ENCODE results near the gene ETHE1. TPM values are rescaled to one million over a fixed set of nuclear protein-coding genes. Genes with fewer than 3 reads are reported as not detected.

Gene ETHE1
- total RNA-seq, 1 donor from 2014 or later, result 64.6 TPM

GRCh38 chr19:43545981-43546380, 19.0 kb upstream of the ETHE1 start:
- DNase-seq (ENCODE audit: low spot score), result no peak
- Mint-ChIP-seq H3K9me3 (no peaks in the 10 kb centered on the region), H3K4me3 (ENCODE audit: low read depth) (no peak overlapping the region), H3K27ac (no peak overlapping the region), H3K4me1 (ENCODE audit: low read depth) (no peaks in the 10 kb centered on the region), H3K27me3 (ENCODE audit: low read depth) (no peaks in the 10 kb centered on the region), H3K36me3 (ENCODE audit: low read depth) (peaks cover 41% of the 10 kb centered on the region)
- intact Hi-C loops (cut with micrococcal nuclease), result no loop called here

- H3K4me1 Mint-ChIP-seq (ENCODE audit: low read depth), result no peaks in the 10 kb centered on the region
- no peak overlapping the region for H3K4me3 Mint-ChIP-seq (ENCODE audit: low read depth)
- H3K27me3 Mint-ChIP-seq (ENCODE audit: low read depth), result no peaks in the 10 kb centered on the region
- H3K27ac Mint-ChIP-seq, result no peak overlapping the region
- H3K36me3 Mint-ChIP-seq (ENCODE audit: low read depth), result peaks cover 42% of the 10 kb centered on the region
- no peaks in the 10 kb centered on the region for H3K9me3 Mint-ChIP-seq
- no peak for DNase-seq (ENCODE audit: low spot score)
- intact Hi-C loops (cut with micrococcal nuclease), result no loop called here
These were observed 18.3 kb upstream of the ETHE1 start for GRCh38 chr19:43545276-43545675.

- peaks cover 46% of the 10 kb centered on the region for H3K36me3 Mint-ChIP-seq (ENCODE audit: low read depth)
- intact Hi-C loops (cut with micrococcal nuclease), result no loop called here
- H3K4me3 Mint-ChIP-seq (ENCODE audit: low read depth), result no peak overlapping the region
These were observed 17.1 kb upstream of the ETHE1 start for GRCh38 chr19:43544077-43544476.

GRCh38 chr19:43541920-43542650, 15.1 kb upstream of the ETHE1 start:
- intact Hi-C loops (cut with micrococcal nuclease), result no loop called here
- H3K27me3 Mint-ChIP-seq (ENCODE audit: low read depth), result no peaks in the 10 kb centered on the region
- H3K36me3 Mint-ChIP-seq (ENCODE audit: low read depth), result peaks cover 61% of the 10 kb centered on the region
- H3K4me1 Mint-ChIP-seq (ENCODE audit: low read depth), result no peaks in the 10 kb centered on the region
- peaks cover 5% of the 10 kb centered on the region for H3K9me3 Mint-ChIP-seq
- no peak for DNase-seq (ENCODE audit: low spot score)
- no peak overlapping the region for H3K4me3 Mint-ChIP-seq (ENCODE audit: low read depth)
- no peak overlapping the region for H3K27ac Mint-ChIP-seq

More at GRCh38 chr19:43544077-43544476, 17.1 kb upstream of the ETHE1 start:
- H3K27ac Mint-ChIP-seq, result no peak overlapping the region
- H3K4me1 Mint-ChIP-seq (ENCODE audit: low read depth), result no peaks in the 10 kb centered on the region
- peaks cover 3% of the 10 kb centered on the region for H3K9me3 Mint-ChIP-seq
- DNase-seq (ENCODE audit: low spot score), result no peak
- no peaks in the 10 kb centered on the region for H3K27me3 Mint-ChIP-seq (ENCODE audit: low read depth)

- H3K36me3 Mint-ChIP-seq (ENCODE audit: low read depth), result peaks cover 65% of the 10 kb centered on the region
- H3K9me3 Mint-ChIP-seq, result peaks cover 5% of the 10 kb centered on the region
- no peaks in the 10 kb centered on the region for H3K4me1 Mint-ChIP-seq (ENCODE audit: low read depth)
- no peaks in the 10 kb centered on the region for H3K27me3 Mint-ChIP-seq (ENCODE audit: low read depth)
- DNase-seq (ENCODE audit: low spot score), result no peak
- no peak overlapping the region for H3K4me3 Mint-ChIP-seq (ENCODE audit: low read depth)
- intact Hi-C loops (cut with micrococcal nuclease), result no loop called here
- H3K27ac Mint-ChIP-seq, result no peak overlapping the region
These were observed 13.4 kb upstream of the ETHE1 start for GRCh38 chr19:43540381-43540780.

- peaks cover 5% of the 10 kb centered on the region for H3K9me3 Mint-ChIP-seq
- peaks cover 58% of the 10 kb centered on the region for H3K36me3 Mint-ChIP-seq (ENCODE audit: low read depth)
- no peak for DNase-seq (ENCODE audit: low spot score)
- no peaks in the 10 kb centered on the region for H3K27me3 Mint-ChIP-seq (ENCODE audit: low read depth)
- intact Hi-C loops (cut with micrococcal nuclease), result no loop called here
- H3K4me1 Mint-ChIP-seq (ENCODE audit: low read depth), result no peaks in the 10 kb centered on the region
- H3K4me3 Mint-ChIP-seq (ENCODE audit: low read depth), result no peak overlapping the region
- no peak overlapping the region for H3K27ac Mint-ChIP-seq
These were observed 11.9 kb upstream of the ETHE1 start for GRCh38 chr19:43538922-43539321.

- Mint-ChIP-seq H3K4me1 (ENCODE audit: low read depth) (peaks cover 8% of the 10 kb centered on the region), H3K27me3 (ENCODE audit: low read depth) (no peaks in the 10 kb centered on the region), H3K36me3 (ENCODE audit: low read depth) (peaks cover 27% of the 10 kb centered on the region), H3K27ac (peak overlapping the region; percentile 22), H3K4me3 (ENCODE audit: low read depth) (no peak overlapping the region), H3K9me3 (peaks cover 5% of the 10 kb centered on the region)
- DNase-seq (ENCODE audit: low spot score), result no peak
- intact Hi-C loops (cut with micrococcal nuclease), result no loop called here
These were observed 8.1 kb upstream of the ETHE1 start for GRCh38 chr19:43534816-43535761.

- peak overlapping the region; percentile 90 for H3K27ac Mint-ChIP-seq
- intact Hi-C loops (cut with micrococcal nuclease), result no loop called here
- H3K27me3 Mint-ChIP-seq (ENCODE audit: low read depth), result no peaks in the 10 kb centered on the region
- DNase-seq (ENCODE audit: low spot score), result no peak
- H3K9me3 Mint-ChIP-seq, result peaks cover 4% of the 10 kb centered on the region
- peaks cover 8% of the 10 kb centered on the region for H3K4me1 Mint-ChIP-seq (ENCODE audit: low read depth)
- peaks cover 22% of the 10 kb centered on the region for H3K36me3 Mint-ChIP-seq (ENCODE audit: low read depth)
- peak overlapping the region; percentile 87 for H3K4me3 Mint-ChIP-seq (ENCODE audit: low read depth)
These were observed 7.4 kb upstream of the ETHE1 start for GRCh38 chr19:43534305-43534815.

- peak overlapping the region; percentile 87 for H3K4me3 Mint-ChIP-seq (ENCODE audit: low read depth)
- no peaks in the 10 kb centered on the region for H3K9me3 Mint-ChIP-seq
- H3K27me3 Mint-ChIP-seq (ENCODE audit: low read depth), result no peaks in the 10 kb centered on the region
- peak overlapping the region; percentile 90 for H3K27ac Mint-ChIP-seq
- H3K4me1 Mint-ChIP-seq (ENCODE audit: low read depth), result peaks cover 8% of the 10 kb centered on the region
- H3K36me3 Mint-ChIP-seq (ENCODE audit: low read depth), result peaks cover 16% of the 10 kb centered on the region
- intact Hi-C loops (cut with micrococcal nuclease), result loop anchor here (2.0 kb wide), 2 partner anchors 63 to 71 kb away; partner anchors contain the start of genes IRGQ and ZNF576
- DNase-seq (ENCODE audit: low spot score), result peak; percentile 93
These were observed 6.7 kb upstream of the ETHE1 start for GRCh38 chr19:43533546-43534304.

GRCh38 chr19:43532962-43533545, 6.1 kb upstream of the ETHE1 start, which contains the start of gene ZNF575:
ZNF575 (plus strand) TSS chr19:43533188; CDS start chr19:43534423, 1,235 bp downstream.
- peak within 1 kb of the TSS; percentile 87 for H3K4me3 Mint-ChIP-seq (ENCODE audit: low read depth)
- no peaks in the 10 kb centered on the region for H3K27me3 Mint-ChIP-seq (ENCODE audit: low read depth)
- DNase-seq (ENCODE audit: low spot score), result peak; percentile 85
- peaks cover 9% of the 10 kb centered on the region for H3K36me3 Mint-ChIP-seq (ENCODE audit: low read depth)
- intact Hi-C loops (cut with micrococcal nuclease), result loop anchor here (2.0 kb wide), 2 partner anchors 64 to 70 kb away; partner anchors contain the start of genes IRGQ and ZNF576
- H3K4me1 Mint-ChIP-seq (ENCODE audit: low read depth), result peaks cover 8% of the 10 kb centered on the region
- no peaks in the 10 kb centered on the region for H3K9me3 Mint-ChIP-seq
- peak within 1 kb of the TSS; percentile 90 for H3K27ac Mint-ChIP-seq

- H3K27me3 Mint-ChIP-seq (ENCODE audit: low read depth), result no peaks in the 10 kb centered on the region
- H3K9me3 Mint-ChIP-seq, result no peaks in the 10 kb centered on the region
- H3K27ac Mint-ChIP-seq, result peak overlapping the region; percentile 82
- peaks cover 8% of the 10 kb centered on the region for H3K36me3 Mint-ChIP-seq (ENCODE audit: low read depth)
- peak overlapping the region; percentile 80 for H3K4me3 Mint-ChIP-seq (ENCODE audit: low read depth)
- intact Hi-C loops (cut with micrococcal nuclease), result loop anchor here (2.0 kb wide), 2 partner anchors 64 to 70 kb away; partner anchors contain the start of genes IRGQ and ZNF576
- DNase-seq (ENCODE audit: low spot score), result no peak
- peaks cover 8% of the 10 kb centered on the region for H3K4me1 Mint-ChIP-seq (ENCODE audit: low read depth)
These were observed 5.6 kb upstream of the ETHE1 start for GRCh38 chr19:43532571-43532961.
